Left ventricle myocardium inferior (tissue), 1 donor: ENCODE data around the gene ACAN. TPM values are rescaled to one million over a fixed set of nuclear protein-coding genes. Genes with fewer than 3 reads are reported as not detected.

ENCODE experiments used
- DNase-seq: peaks from one replicate; pipeline ENCODE4 v3.0.0-alpha.2; 2020
- H3K27ac ChIP-seq: fragments of 200-600 bp; replicated peaks from 2 replicates; pipeline ENCODE4 v1.8.0; 2021
- H3K27me3 ChIP-seq: fragments of 200-600 bp; 2 replicates; pipeline ENCODE4 v1.8.0; 2021; ENCODE audit warnings: low read depth
- H3K36me3 ChIP-seq: fragments of 200-600 bp; 2 replicates; pipeline ENCODE4 v1.8.0; 2021
- H3K4me1 ChIP-seq: fragments of 200-600 bp; 2 replicates; pipeline ENCODE4 v1.8.0; 2021
- H3K4me3 ChIP-seq: fragments of 200-600 bp; 2 replicates; pipeline ENCODE4 v1.8.0; 2021; ENCODE audit warnings: mild to moderate bottlenecking, moderate library complexity
- H3K9me3 ChIP-seq: fragments of 200-600 bp; replicated peaks from 2 replicates; pipeline ENCODE4 v1.8.0; 2021
- CTCF ChIP-seq: fragments of 200-600 bp; IDR thresholded peaks from 2 replicates; pipeline ENCODE4 v1.8.0; 2021; ENCODE audit warnings: antibody characterized with exemption, mild to moderate bottlenecking, borderline replicate concordance
- intact Hi-C: fragments of 100-400 bp; cut with micrococcal nuclease; formaldehyde crosslinking; loops from one replicate; pipeline ENCODE4 v1.11.0; 2022
- total RNA-seq: library from RNA; stranded (reverse); fragmentation: NEBNext Ultra II Directional; extraction: Animal tissue kit (Norgen Biotek cat#: 25700); gene quantifications from one replicate; pipeline ENCODE4 v1.2.1, GENCODE V29; 2021
- donor health status: DM: no; HTN: yes; CAD: no; lungs with severe emphysema.

ACAN gene
- total RNA-seq, 1 donor from 2014 or later = not detected

GRCh38 chr15:88833731-88834100 is 30.5 kb downstream of the ACAN start:
- no peak overlapping the region for H3K4me3 ChIP-seq
- H3K27ac ChIP-seq = no peak overlapping the region
- no peaks in the 10 kb centered on the region for H3K36me3 ChIP-seq
- no peaks in the 10 kb centered on the region for H3K4me1 ChIP-seq
- H3K27me3 ChIP-seq = peaks cover 12% of the 10 kb centered on the region
- intact Hi-C loops = loop anchor here (10.0 kb wide), 1 partner anchor 179 kb away; no protein-coding TSS in a partner anchor
- H3K9me3 ChIP-seq = no peaks in the 10 kb centered on the region
- DNase-seq = no peak
- TF ChIP-seq CTCF = no peak

DNA sequence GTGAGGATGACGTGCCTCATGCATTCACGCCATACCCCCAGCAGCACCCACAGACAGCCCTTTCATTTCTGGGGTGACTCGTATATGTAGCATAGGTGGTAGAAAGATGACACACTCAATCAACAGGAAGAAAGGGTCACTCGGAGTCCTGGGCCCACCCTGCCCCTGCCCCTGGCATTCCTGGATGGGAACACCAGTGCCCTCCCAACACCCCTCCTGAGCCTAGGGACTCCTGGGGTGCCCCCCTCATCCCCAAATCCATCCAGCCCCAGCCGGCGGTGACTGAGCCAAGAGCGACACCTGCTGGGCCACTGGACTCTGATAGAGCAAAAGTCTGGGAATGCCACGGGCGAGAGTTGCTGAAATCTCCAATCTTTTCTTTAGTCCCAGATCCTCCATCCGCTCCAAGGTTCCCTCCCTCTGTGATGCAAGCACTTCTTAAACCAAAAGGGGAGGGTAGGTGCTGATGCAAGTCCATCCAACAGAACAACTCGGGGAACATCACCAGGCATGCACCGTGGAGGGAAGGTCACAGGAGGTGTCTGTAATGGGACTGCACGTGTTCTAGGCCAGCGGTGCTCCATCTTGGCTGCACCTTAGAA is 31.1 kb downstream of the ACAN start:
- intact Hi-C loops = loop anchor here (10.0 kb wide), 1 partner anchor 180 kb away; no protein-coding TSS in a partner anchor
- peak; percentile 70 for TF ChIP-seq CTCF
- Histone ChIP-seq H3K27ac (no peak overlapping the region), H3K4me1 (no peaks in the 10 kb centered on the region), H3K9me3 (no peaks in the 10 kb centered on the region), H3K4me3 (no peak overlapping the region), H3K27me3 (peaks cover 17% of the 10 kb centered on the region), H3K36me3 (no peaks in the 10 kb centered on the region)
- DNase-seq = peak; percentile 40

DNA sequence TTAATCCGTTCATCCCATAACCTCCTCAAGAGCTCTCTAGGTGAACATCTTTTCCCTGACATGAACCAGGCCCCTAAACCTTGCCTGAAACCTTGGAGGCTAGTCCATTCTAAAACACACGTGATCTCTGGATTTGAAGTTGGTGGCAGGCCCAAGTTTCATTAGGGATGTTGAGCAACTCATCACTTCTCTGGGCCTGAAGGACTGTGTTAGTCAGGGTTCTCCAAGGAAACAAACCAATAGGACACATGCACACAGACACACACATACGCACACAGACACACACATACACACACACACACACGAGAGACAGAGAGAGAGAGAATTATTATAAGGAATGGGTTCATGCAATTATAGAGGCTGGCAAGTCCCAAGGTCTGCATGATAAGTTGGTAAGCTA is 31.9 kb downstream of the ACAN start:
- Histone ChIP-seq H3K27me3 (peaks cover 22% of the 10 kb centered on the region), H3K4me3 (no peak overlapping the region), H3K27ac (no peak overlapping the region), H3K4me1 (no peaks in the 10 kb centered on the region), H3K36me3 (no peaks in the 10 kb centered on the region), H3K9me3 (no peaks in the 10 kb centered on the region)
- no peak for TF ChIP-seq CTCF
- intact Hi-C loops = loop anchor here (10.0 kb wide), 1 partner anchor 180 kb away; no protein-coding TSS in a partner anchor
- no peak for DNase-seq

DNA sequence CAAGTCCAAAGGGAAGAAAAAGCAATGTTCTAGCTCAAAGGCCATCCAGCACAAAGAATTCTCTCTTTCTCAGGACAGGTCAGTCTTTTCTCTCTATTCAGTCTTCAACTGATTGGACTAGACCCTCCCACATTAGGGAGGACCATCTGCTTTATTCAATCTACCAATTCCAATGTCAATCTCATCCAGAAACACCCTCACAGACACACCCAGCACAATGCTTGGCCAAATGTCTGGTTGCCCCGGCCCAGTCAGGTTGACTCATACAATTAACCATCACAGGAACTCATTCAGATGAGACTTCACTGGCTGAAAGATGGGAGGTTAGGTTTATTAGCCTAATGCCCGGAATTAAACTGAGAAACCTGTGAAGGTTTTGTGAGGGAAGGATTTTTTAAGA is 32.4 kb downstream of the ACAN start:
- H3K4me3 ChIP-seq = no peak overlapping the region
- H3K9me3 ChIP-seq = no peaks in the 10 kb centered on the region
- peaks cover 22% of the 10 kb centered on the region for H3K27me3 ChIP-seq
- no peak overlapping the region for H3K27ac ChIP-seq
- H3K36me3 ChIP-seq = no peaks in the 10 kb centered on the region
- H3K4me1 ChIP-seq = no peaks in the 10 kb centered on the region
- intact Hi-C loops = loop anchor here (10.0 kb wide), 1 partner anchor 181 kb away; no protein-coding TSS in a partner anchor
- TF ChIP-seq CTCF = no peak
- no peak for DNase-seq

GRCh38 chr15:88838667-88839066 is 35.4 kb downstream of the ACAN start:
- DNase-seq = no peak
- Histone ChIP-seq H3K36me3 (no peaks in the 10 kb centered on the region), H3K27me3 (peaks cover 30% of the 10 kb centered on the region), H3K9me3 (no peaks in the 10 kb centered on the region), H3K27ac (no peak overlapping the region), H3K4me3 (no peak overlapping the region), H3K4me1 (no peaks in the 10 kb centered on the region)
- TF ChIP-seq CTCF = no peak
- intact Hi-C loops = loop anchor here (10.0 kb wide), 1 partner anchor 184 kb away; no protein-coding TSS in a partner anchor
